Neural crest cell (in vitro differentiated cells): ENCODE measurements around the gene CMIP. TPM values are rescaled to one million over a fixed set of nuclear protein-coding genes. Genes with fewer than 3 reads are reported as not detected.

Source experiments
- DNase-seq: peaks from one replicate; pipeline ENCODE4 v3.0.0; 2021; ENCODE audit warnings: low read depth, mixed read lengths, low spot score
- H3K27ac Mint-ChIP-seq: one replicate; pipeline ENCODE4 v1.8.0; 2021; ENCODE audit warnings: mild to moderate bottlenecking, mixed read lengths; ENCODE audit not compliant: unreplicated experiment
- H3K27me3 Mint-ChIP-seq: 2 replicates; pipeline ENCODE4 v1.8.0; 2021; ENCODE audit warnings: low read depth, mild to moderate bottlenecking, mixed read lengths
- H3K36me3 Mint-ChIP-seq: 2 replicates; pipeline ENCODE4 v1.8.0; 2021; ENCODE audit warnings: low read depth, mild to moderate bottlenecking, mixed read lengths
- H3K4me1 Mint-ChIP-seq: 2 replicates; pipeline ENCODE4 v1.8.0; 2021; ENCODE audit warnings: mixed read lengths
- H3K4me3 Mint-ChIP-seq: one replicate; pipeline ENCODE4 v1.8.0; 2021; ENCODE audit warnings: mild to moderate bottlenecking, mixed read lengths
- H3K9me3 Mint-ChIP-seq: 2 replicates; pipeline ENCODE4 v1.8.0; 2021; ENCODE audit warnings: mixed read lengths
- CTCF ChIP-seq: fragments of 200-600 bp; sonication (generic); conservative IDR thresholded peaks from 2 replicates; pipeline ENCODE4 v1.5.0; 2021; ENCODE audit warnings: antibody characterized with exemption, mild to moderate bottlenecking
- total RNA-seq: library from RNA; stranded (reverse); gene quantifications from 2 replicates; pipeline ENCODE4 v1.2.1, GENCODE V29; 2021

CMIP gene
- total RNA-seq, 1 donor from 2014 or later = 41.2 TPM

- no peak overlapping the region for H3K4me3 Mint-ChIP-seq
Measured at GRCh38 chr16:81470796-81471636, 26.4 kb downstream of the CMIP start.

GRCh38 chr16:81471882-81472281 is 27.3 kb downstream of the CMIP start:
- Mint-ChIP-seq H3K4me3 (no peak overlapping the region), H3K36me3 (peaks cover 14% of the 10 kb centered on the region), H3K4me1 (peaks cover 52% of the 10 kb centered on the region), H3K27ac (no peak overlapping the region), H3K9me3 (peaks cover 5% of the 10 kb centered on the region), H3K27me3 (no peaks in the 10 kb centered on the region)
- DNase-seq = no peak
- TF ChIP-seq CTCF = no peak

More at GRCh38 chr16:81470796-81471636, 26.4 kb downstream of the CMIP start:
- TF ChIP-seq CTCF = no peak
- H3K9me3 Mint-ChIP-seq = no peaks in the 10 kb centered on the region
- no peak for DNase-seq
- H3K4me1 Mint-ChIP-seq = peaks cover 52% of the 10 kb centered on the region
- no peaks in the 10 kb centered on the region for H3K27me3 Mint-ChIP-seq
- peaks cover 6% of the 10 kb centered on the region for H3K36me3 Mint-ChIP-seq
- H3K27ac Mint-ChIP-seq = no peak overlapping the region

GRCh38 chr16:81472391-81472790 is 27.8 kb downstream of the CMIP start:
- no peak for TF ChIP-seq CTCF
- H3K9me3 Mint-ChIP-seq = peaks cover 5% of the 10 kb centered on the region
- no peak overlapping the region for H3K27ac Mint-ChIP-seq
- peaks cover 14% of the 10 kb centered on the region for H3K36me3 Mint-ChIP-seq
- DNase-seq = no peak
- no peaks in the 10 kb centered on the region for H3K27me3 Mint-ChIP-seq
- peaks cover 48% of the 10 kb centered on the region for H3K4me1 Mint-ChIP-seq
- no peak overlapping the region for H3K4me3 Mint-ChIP-seq

GRCh38 chr16:81473066-81473488 is 28.5 kb downstream of the CMIP start:
- Mint-ChIP-seq H3K4me3 (no peak overlapping the region), H3K36me3 (peaks cover 14% of the 10 kb centered on the region), H3K27me3 (no peaks in the 10 kb centered on the region), H3K9me3 (peaks cover 5% of the 10 kb centered on the region), H3K4me1 (peaks cover 48% of the 10 kb centered on the region), H3K27ac (no peak overlapping the region)
- TF ChIP-seq CTCF = no peak
- DNase-seq = no peak

GRCh38 chr16:81473558-81473957 is 28.9 kb downstream of the CMIP start:
- no peak for TF ChIP-seq CTCF
- H3K4me3 Mint-ChIP-seq = no peak overlapping the region
- H3K36me3 Mint-ChIP-seq = peaks cover 14% of the 10 kb centered on the region
- H3K27me3 Mint-ChIP-seq = no peaks in the 10 kb centered on the region
- peaks cover 48% of the 10 kb centered on the region for H3K4me1 Mint-ChIP-seq
- H3K27ac Mint-ChIP-seq = no peak overlapping the region
- peaks cover 5% of the 10 kb centered on the region for H3K9me3 Mint-ChIP-seq
- no peak for DNase-seq
